A549 treated with RU486 at 1 μM for 4 hours (cell line): ENCODE data around the gene RSRC2. TPM values are rescaled to one million over a fixed set of nuclear protein-coding genes. Genes with fewer than 3 reads are reported as not detected.

Experiments used
- total RNA-seq: library from RNA; stranded (reverse); fragments of 200-300 nt; extraction: Qiagen RNA extraction; gene quantifications from 5 replicates; pipeline ENCODE4 v1.2.3, GENCODE V29; 2022; ENCODE audit warnings: low read depth

The RSRC2 gene
- 54.9 to 71.9 TPM (median 56.0 TPM) in 5 replicates for total RNA-seq

GRCh38 chr12:122526683-122527477 lies at the start of gene RSRC2, which contains the start of gene KNTC1:
TSS of gene RSRC2 (minus strand) at chr12:122526936. CDS start at chr12:122526853, 83 bp downstream.
TSS of gene KNTC1 (plus strand) at chr12:122527249. CDS start at chr12:122530064, 2,815 bp downstream.

DNA sequence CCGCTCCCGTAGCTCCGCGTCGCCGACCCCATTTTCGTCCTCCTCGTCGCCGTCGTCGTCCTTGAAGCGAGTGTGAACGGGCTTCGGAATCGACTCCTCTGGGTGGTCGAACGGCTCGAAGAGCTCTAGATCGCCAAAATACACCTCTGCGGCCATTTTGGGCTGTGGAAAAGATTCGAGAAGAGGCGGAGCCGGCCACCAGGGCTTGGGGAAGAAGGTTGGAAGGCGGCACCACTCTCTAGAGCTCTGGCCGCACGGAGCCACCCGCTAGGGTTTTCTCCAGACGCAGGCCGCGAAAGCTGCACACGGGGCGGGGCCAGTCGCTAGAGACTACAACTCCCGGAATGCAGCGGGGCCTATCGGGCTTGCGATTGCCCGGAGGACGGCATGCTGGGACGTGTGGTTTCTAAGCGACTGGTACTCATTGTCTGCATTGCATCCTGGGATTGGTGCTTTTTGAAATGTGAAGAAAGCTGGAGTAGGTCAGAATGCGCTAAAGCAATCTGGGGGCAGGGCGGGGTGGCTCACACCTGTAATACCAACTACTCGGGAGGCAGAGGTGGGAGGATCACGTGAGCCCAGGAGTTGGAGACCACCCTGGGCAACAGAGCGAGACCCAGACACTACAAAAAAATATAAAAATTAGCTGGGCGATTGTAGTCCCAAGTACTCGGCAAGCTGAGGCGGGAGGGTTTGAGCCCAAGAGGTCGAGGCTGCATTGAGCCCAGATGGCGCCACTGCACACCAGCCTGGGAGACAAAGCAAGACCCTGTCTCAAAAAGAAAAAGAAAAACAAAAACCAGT lies 25.8 kb downstream of the RSRC2 start, which contains the start of gene ZCCHC8:
Gene ZCCHC8 (minus strand): TSS at position 248 of the 804 bp plus-strand sequence. CDS start 92 bp downstream, at position 156.

Other genes starting within 250 kb of the RSRC2 start
- gene CLIP1, start 104.3 kb downstream of the RSRC2 start, total RNA-seq, result 40.3 to 58.9 TPM (median 45.6 TPM) in 5 replicates
- 18.9 to 27.6 TPM (median 24.9 TPM) in 5 replicates for gene ZCCHC8, start 26.0 kb downstream of the RSRC2 start, total RNA-seq
- gene KNTC1, start 313 bp upstream of the RSRC2 start, total RNA-seq, result 13.8 to 25.5 TPM (median 19.9 TPM) in 5 replicates
- gene HCAR2, start 176.4 kb upstream of the RSRC2 start, total RNA-seq, result 0.11 to 0.32 TPM (median 0.20 TPM) in 5 replicates
- gene HCAR3, start 189.9 kb upstream of the RSRC2 start, total RNA-seq, result 0.09 to 0.19 TPM (median 0.10 TPM) in 4 of 5 replicates, not detected in the other
- 0.03 to 0.09 TPM (median 0.07 TPM) in 5 replicates for gene HCAR1, start 203.9 kb upstream of the RSRC2 start, total RNA-seq
- 54.7 to 67.4 TPM (median 59.6 TPM) in 5 replicates for gene DENR, start 225.9 kb upstream of the RSRC2 start, total RNA-seq
- gene CCDC62, start 247.6 kb upstream of the RSRC2 start, total RNA-seq, result 0.07 to 0.10 TPM (median 0.09 TPM) in 3 of 5 replicates, not detected in the others